Activated CD8-positive, alpha-beta memory T cell treated with anti-CD3 and anti-CD28 coated beads, Interleukin-2, amount 50 U/mL, for 4 hours (primary cell): ENCODE measurements around the gene DOCK1.
"Not testable (repeated sequence)": the region's sequence is repeated elsewhere in the genome, so short reads cannot be mapped to it uniquely, and the experiment has no call there.

Experiments used
- DNase-seq: peaks from one replicate; pipeline ENCODE4 v3.0.0-alpha.2; 2020

DOCK1 gene

GRCh38 chr10:126904818-126905701 is at the start of gene DOCK1:
TSS of gene DOCK1 (plus strand) at chr10:126905428. CDS start at chr10:126905518, 90 bp downstream.
- DNase-seq: no peak

- no peak for DNase-seq
These were observed 47.9 kb upstream of the DOCK1 start for GRCh38 chr10:126857178-126857806.

- no peak for DNase-seq
These were observed 37.5 kb upstream of the DOCK1 start for GRCh38 chr10:126867567-126868365.

- no peak for DNase-seq
These were observed 36.9 kb upstream of the DOCK1 start for GRCh38 chr10:126868371-126868770.

- DNase-seq: no peak
These were observed 33.1 kb upstream of the DOCK1 start for GRCh38 chr10:126872135-126872534.

GRCh38 chr10:126872768-126873167 is 32.5 kb upstream of the DOCK1 start:
- no peak for DNase-seq

- DNase-seq: no peak
These were observed 28.8 kb upstream of the DOCK1 start for GRCh38 chr10:126876456-126876855.

- DNase-seq: no peak
These were observed 27.8 kb upstream of the DOCK1 start for GRCh38 chr10:126877390-126877789.

GRCh38 chr10:126878594-126878993 is 26.6 kb upstream of the DOCK1 start:
- no peak for DNase-seq

GRCh38 chr10:126880926-126881325 is 24.3 kb upstream of the DOCK1 start:
- no peak for DNase-seq

GRCh38 chr10:126882055-126882454 is 23.2 kb upstream of the DOCK1 start:
- DNase-seq: not testable (repeated sequence)

- DNase-seq: not testable (repeated sequence)
These were observed 16.8 kb upstream of the DOCK1 start for GRCh38 chr10:126888436-126888835.

GRCh38 chr10:126889421-126889820 is 15.8 kb upstream of the DOCK1 start:
- no peak for DNase-seq

GRCh38 chr10:126890797-126891196 is 14.4 kb upstream of the DOCK1 start:
- not testable (repeated sequence) for DNase-seq

GRCh38 chr10:126892226-126893175 is 12.7 kb upstream of the DOCK1 start:
- DNase-seq: no peak

GRCh38 chr10:126893206-126893605 is 12.0 kb upstream of the DOCK1 start:
- DNase-seq: no peak

GRCh38 chr10:126893841-126894240 is 11.4 kb upstream of the DOCK1 start:
- no peak for DNase-seq

- no peak for DNase-seq
These were observed 9.9 kb upstream of the DOCK1 start for GRCh38 chr10:126895214-126895781.

GRCh38 chr10:126898460-126898859 is 6.8 kb upstream of the DOCK1 start:
- no peak for DNase-seq

GRCh38 chr10:126899529-126899928 is 5.7 kb upstream of the DOCK1 start:
- DNase-seq: not testable (repeated sequence)

- no peak for DNase-seq
These were observed 3.1 kb upstream of the DOCK1 start for GRCh38 chr10:126902157-126902556.
